ENCODE results near the gene KIF23.

DNA sequence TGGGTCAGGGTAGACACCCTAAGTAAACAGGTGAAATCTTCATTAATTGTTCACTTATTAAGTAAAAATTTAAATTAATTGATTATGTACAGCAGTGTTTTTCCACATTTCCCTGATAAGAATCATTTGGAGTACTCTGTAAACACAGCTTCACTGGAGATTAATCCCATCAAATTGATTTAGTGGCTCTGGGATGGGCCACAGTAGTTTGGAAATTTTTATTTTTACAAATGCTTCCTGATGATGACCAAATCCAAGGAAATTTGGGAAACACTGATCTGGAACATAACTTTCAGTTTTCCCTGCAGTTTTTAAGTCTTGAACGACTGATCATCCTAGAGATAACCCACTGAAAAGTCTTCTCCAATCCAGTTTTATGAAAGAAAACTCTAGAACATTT is 19.7 kb downstream of the KIF23 start:
- no peak for TF ChIP-seq POLR2A (IDR thresholded peaks at IDR 0.05)
- TF ChIP-seq, protein P1, sequence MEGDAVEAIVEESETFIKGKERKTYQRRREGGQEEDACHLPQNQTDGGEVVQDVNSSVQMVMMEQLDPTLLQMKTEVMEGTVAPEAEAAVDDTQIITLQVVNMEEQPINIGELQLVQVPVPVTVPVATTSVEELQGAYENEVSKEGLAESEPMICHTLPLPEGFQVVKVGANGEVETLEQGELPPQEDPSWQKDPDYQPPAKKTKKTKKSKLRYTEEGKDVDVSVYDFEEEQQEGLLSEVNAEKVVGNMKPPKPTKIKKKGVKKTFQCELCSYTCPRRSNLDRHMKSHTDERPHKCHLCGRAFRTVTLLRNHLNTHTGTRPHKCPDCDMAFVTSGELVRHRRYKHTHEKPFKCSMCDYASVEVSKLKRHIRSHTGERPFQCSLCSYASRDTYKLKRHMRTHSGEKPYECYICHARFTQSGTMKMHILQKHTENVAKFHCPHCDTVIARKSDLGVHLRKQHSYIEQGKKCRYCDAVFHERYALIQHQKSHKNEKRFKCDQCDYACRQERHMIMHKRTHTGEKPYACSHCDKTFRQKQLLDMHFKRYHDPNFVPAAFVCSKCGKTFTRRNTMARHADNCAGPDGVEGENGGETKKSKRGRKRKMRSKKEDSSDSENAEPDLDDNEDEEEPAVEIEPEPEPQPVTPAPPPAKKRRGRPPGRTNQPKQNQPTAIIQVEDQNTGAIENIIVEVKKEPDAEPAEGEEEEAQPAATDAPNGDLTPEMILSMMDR (IDR thresholded peaks at IDR 0.05) = no peak
- no peak for TF ChIP-seq POLR2AphosphoS5 (IDR thresholded peaks at IDR 0.05)
